Peyer's patch (tissue), 4 donors: ENCODE data around the gene IL1RAPL1. TPM values are rescaled to one million over a fixed set of nuclear protein-coding genes. Genes with fewer than 3 reads are reported as not detected.

ENCODE experiments used
- DNase-seq, 3 donors: peaks; one replicate each; pipeline ENCODE4 v3.0.0-alpha.2; 2017 to 2019
- H3K27ac ChIP-seq, 4 donors: fragments of 200-600 bp; sonication (generic); one replicate each; pipeline ENCODE4 v1.5.1; 2016 to 2019
- H3K27me3 ChIP-seq, 2 donors: fragments of 200-600 bp; sonication (generic); one replicate each; pipeline ENCODE4 v1.5.1; 2019
- H3K36me3 ChIP-seq, 3 donors: fragments of 200-600 bp; sonication (generic); one replicate each; pipeline ENCODE4 v1.5.1; 2016 to 2019
- H3K4me1 ChIP-seq, 4 donors: fragments of 200-600 bp; sonication (generic); one replicate each; pipeline ENCODE4 v1.5.1; 2016 to 2019
- H3K4me3 ChIP-seq, 4 donors: fragments of 200-600 bp; sonication (generic); 1 replicate in 3 of 4; 2 replicates in 1 of 4; pipeline ENCODE4 v1.5.1; 2016 to 2019; ENCODE audit warnings: mild to moderate bottlenecking in 1 of 4
- H3K9me3 ChIP-seq, 4 donors: fragments of 200-600 bp; sonication (generic); one replicate each; pipeline ENCODE4 v1.5.1; 2016 to 2019; ENCODE audit warnings: mild to moderate bottlenecking in 1 of 4
- POLR2A ChIP-seq, 2 donors: fragments of 450-650 bp; IDR thresholded peaks; one replicate each; pipeline ENCODE4 v1.5.1; 2017; ENCODE audit warnings: antibody characterized with exemption in 2 of 2, mild to moderate bottlenecking in 2 of 2, moderate library complexity in 2 of 2
- total RNA-seq, 4 donors: library from RNA; depleted of rRNA; stranded (reverse); fragments of >200 nt; gene quantifications; one replicate each; pipeline ENCODE4 v1.1.0, GENCODE V29; 2016
- TF ChIP-seq, protein P1 (sequence below), 6 experiments: fragments of 450-650 bp in 4 of 6; fragments of 200-600 bp in 2 of 6; sonication (generic) in 1 of 6; IDR thresholded peaks; one replicate each; pipeline ENCODE4 v1.5.1; 2017 to 2019; ENCODE audit warnings: antibody characterized with exemption in 6 of 6, mild to moderate bottlenecking in 3 of 6, moderate library complexity in 1 of 6

IL1RAPL1 gene
- total RNA-seq, 4 donors from 2014 or later = not detected

GRCh38 chrX:28626515-28626914 is 39.3 kb downstream of the IL1RAPL1 start:
- no peak for DNase-seq
- Histone ChIP-seq H3K4me3 (no peak overlapping the region), H3K4me1 (no peaks in the 10 kb centered on the region), H3K27me3 (no peaks in the 10 kb centered on the region), H3K9me3 (no peaks in the 10 kb centered on the region), H3K27ac (no peak overlapping the region), H3K36me3 (no peaks in the 10 kb centered on the region)
- TF ChIP-seq, protein P1, sequence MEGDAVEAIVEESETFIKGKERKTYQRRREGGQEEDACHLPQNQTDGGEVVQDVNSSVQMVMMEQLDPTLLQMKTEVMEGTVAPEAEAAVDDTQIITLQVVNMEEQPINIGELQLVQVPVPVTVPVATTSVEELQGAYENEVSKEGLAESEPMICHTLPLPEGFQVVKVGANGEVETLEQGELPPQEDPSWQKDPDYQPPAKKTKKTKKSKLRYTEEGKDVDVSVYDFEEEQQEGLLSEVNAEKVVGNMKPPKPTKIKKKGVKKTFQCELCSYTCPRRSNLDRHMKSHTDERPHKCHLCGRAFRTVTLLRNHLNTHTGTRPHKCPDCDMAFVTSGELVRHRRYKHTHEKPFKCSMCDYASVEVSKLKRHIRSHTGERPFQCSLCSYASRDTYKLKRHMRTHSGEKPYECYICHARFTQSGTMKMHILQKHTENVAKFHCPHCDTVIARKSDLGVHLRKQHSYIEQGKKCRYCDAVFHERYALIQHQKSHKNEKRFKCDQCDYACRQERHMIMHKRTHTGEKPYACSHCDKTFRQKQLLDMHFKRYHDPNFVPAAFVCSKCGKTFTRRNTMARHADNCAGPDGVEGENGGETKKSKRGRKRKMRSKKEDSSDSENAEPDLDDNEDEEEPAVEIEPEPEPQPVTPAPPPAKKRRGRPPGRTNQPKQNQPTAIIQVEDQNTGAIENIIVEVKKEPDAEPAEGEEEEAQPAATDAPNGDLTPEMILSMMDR (IDR thresholded peaks at IDR 0.05) = no peak
- TF ChIP-seq POLR2A (IDR thresholded peaks at IDR 0.05) = no peak

DNA sequence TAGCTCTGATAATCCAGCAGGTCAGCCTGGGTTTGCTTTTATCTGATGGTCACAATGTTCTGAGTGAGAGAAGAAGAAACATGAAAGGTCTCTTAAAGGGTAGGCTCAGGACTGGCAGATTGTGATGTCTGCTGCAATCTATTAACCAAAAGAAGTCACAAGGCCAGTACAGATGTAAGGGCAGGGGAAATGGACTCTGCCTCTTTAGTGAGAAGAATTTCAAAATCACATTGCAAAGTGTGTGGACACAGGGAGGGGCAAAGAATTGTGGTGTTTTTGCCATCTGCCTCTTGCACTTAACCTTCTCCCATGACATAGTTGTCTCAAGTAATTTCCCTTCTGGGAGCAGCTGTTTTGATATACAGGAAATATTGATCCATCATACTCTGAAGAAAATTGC is 40.9 kb downstream of the IL1RAPL1 start:
- no peak overlapping the region for H3K4me3 ChIP-seq
- H3K27me3 ChIP-seq = no peaks in the 10 kb centered on the region
- TF ChIP-seq, protein P1 (IDR thresholded peaks at IDR 0.05) = no peak
- no peak for TF ChIP-seq POLR2A (IDR thresholded peaks at IDR 0.05)
- no peak for DNase-seq
- no peaks in the 10 kb centered on the region for H3K4me1 ChIP-seq
- no peaks in the 10 kb centered on the region for H3K36me3 ChIP-seq
- H3K27ac ChIP-seq = no peak overlapping the region
- no peaks in the 10 kb centered on the region for H3K9me3 ChIP-seq

- Histone ChIP-seq H3K4me3 (no peak overlapping the region), H3K4me1 (no peaks in the 10 kb centered on the region), H3K36me3 (no peaks in the 10 kb centered on the region), H3K27ac (no peak overlapping the region), H3K27me3 (no peaks in the 10 kb centered on the region), H3K9me3 (no peaks in the 10 kb centered on the region)
- no peak for DNase-seq
- TF ChIP-seq, protein P1 (IDR thresholded peaks at IDR 0.05) = no peak
- TF ChIP-seq POLR2A (IDR thresholded peaks at IDR 0.05) = no peak
These were observed 51.5 kb downstream of the IL1RAPL1 start for GRCh38 chrX:28638775-28639174.

DNA sequence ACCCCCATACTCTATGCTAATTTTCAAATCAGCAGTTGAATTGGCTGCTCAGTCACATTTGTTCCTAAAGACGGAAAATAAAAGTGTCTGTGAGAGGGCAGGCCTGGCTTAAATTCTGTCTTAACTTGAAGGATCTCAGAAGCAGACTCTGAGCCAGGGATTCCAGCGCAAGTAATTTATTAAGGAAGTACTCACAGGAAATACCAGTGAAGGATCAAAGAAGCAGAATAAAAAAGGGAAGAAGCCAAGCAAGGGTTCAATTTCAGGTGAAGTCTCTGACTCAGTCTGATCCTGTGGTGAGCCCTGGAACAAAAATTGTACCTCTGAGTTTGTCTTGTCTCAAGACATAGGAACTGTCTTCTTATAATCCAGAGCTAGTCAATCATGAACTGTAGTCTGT is 52.2 kb downstream of the IL1RAPL1 start:
- H3K4me3 ChIP-seq = no peak overlapping the region
- DNase-seq = no peak

GRCh38 chrX:28649541-28649940 is 62.3 kb downstream of the IL1RAPL1 start:
- TF ChIP-seq, protein P1 (IDR thresholded peaks at IDR 0.05) = no peak
- TF ChIP-seq POLR2A (IDR thresholded peaks at IDR 0.05) = no peak
- no peak for DNase-seq
- Histone ChIP-seq H3K36me3 (no peaks in the 10 kb centered on the region), H3K27ac (no peak overlapping the region), H3K4me1 (no peaks in the 10 kb centered on the region), H3K4me3 (no peak overlapping the region), H3K27me3 (no peaks in the 10 kb centered on the region), H3K9me3 (no peaks in the 10 kb centered on the region)

More for the DNA sequence above, 52.2 kb downstream of the IL1RAPL1 start:
- Histone ChIP-seq H3K36me3 (no peaks in the 10 kb centered on the region), H3K27me3 (no peaks in the 10 kb centered on the region), H3K9me3 (no peaks in the 10 kb centered on the region), H3K4me1 (no peaks in the 10 kb centered on the region), H3K27ac (no peak overlapping the region)
- TF ChIP-seq, protein P1 (IDR thresholded peaks at IDR 0.05) = no peak
- no peak for TF ChIP-seq POLR2A (IDR thresholded peaks at IDR 0.05)

GRCh38 chrX:28651186-28651585 is 63.9 kb downstream of the IL1RAPL1 start:
- no peaks in the 10 kb centered on the region for H3K27me3 ChIP-seq
- no peak overlapping the region for H3K27ac ChIP-seq
- no peaks in the 10 kb centered on the region for H3K36me3 ChIP-seq
- H3K4me1 ChIP-seq = no peaks in the 10 kb centered on the region
- DNase-seq = no peak
- no peak overlapping the region for H3K4me3 ChIP-seq
- no peaks in the 10 kb centered on the region for H3K9me3 ChIP-seq
- TF ChIP-seq, protein P1 (IDR thresholded peaks at IDR 0.05) = no peak
- no peak for TF ChIP-seq POLR2A (IDR thresholded peaks at IDR 0.05)
